K562 treated with DMSO at 1 percent for 48 hours (cell line): ENCODE results near the gene PLA2G10. TPM values are rescaled to one million over a fixed set of nuclear protein-coding genes. Genes with fewer than 3 reads are reported as not detected.

Experiments used
- total RNA-seq: library from RNA; unstranded; fragments of 300-600 nt; gene quantifications from 2 replicates; pipeline ENCODE4 v1.2.3, GENCODE V29; 2022; ENCODE audit warnings: low replicate concordance; ENCODE audit errors: extremely low read depth

PLA2G10 gene
- not detected in 2 replicates for total RNA-seq

GRCh38 chr16:14694129-14694528 lies at the start of gene PLA2G10:
Gene PLA2G10, minus strand, starts transcription at chr16:14694308. Its CDS starts 79 bp downstream, at chr16:14694229.

DNA sequence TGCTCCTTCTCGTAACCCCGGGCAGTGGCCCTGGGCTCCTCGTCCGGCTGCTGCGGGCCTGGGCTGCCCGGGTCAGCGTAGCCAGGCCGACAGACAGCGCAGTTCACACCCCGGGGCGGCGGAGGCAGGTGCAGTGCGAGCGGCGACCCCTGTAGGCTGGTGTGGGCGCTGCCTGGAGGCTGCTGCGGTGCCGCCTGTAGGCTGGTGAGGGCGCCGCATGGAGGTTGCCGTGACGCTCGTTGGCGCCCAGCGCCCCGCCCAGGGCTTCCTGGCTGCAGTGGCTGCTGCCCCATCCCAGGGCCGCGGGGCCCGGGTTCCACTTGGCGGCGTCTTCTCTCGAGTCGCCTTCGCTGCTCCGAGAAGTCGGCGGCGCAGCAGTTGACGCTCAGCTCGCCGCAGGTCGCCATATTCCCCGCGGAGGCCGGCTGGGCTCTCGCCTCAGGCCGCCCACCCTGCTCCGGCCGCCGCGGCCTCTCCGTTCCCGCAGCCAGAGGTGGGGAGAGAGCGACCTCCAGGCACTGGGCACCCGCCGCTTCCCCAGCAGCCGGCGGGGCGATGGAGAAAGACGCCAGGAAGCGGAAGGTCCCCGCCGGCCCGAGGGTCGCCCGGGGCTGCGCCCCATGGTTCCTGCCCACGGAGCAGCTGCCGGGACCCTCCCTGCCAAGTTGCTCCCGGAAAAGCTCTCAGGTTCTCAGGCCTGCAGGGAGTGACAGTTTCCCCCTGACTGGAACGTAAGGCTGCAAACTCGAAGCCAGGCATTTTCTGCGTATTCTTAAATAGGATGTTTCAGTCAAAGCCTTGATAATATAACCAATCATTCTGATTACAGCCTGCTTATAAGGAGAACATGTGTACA lies 48.4 kb upstream of the PLA2G10 start, which contains the start of gene NPIPA2:
Gene NPIPA2 (plus strand): TSS at position 261 of the 856 bp plus-strand sequence. CDS start 5,533 bp downstream, outside the sequence.

DNA sequence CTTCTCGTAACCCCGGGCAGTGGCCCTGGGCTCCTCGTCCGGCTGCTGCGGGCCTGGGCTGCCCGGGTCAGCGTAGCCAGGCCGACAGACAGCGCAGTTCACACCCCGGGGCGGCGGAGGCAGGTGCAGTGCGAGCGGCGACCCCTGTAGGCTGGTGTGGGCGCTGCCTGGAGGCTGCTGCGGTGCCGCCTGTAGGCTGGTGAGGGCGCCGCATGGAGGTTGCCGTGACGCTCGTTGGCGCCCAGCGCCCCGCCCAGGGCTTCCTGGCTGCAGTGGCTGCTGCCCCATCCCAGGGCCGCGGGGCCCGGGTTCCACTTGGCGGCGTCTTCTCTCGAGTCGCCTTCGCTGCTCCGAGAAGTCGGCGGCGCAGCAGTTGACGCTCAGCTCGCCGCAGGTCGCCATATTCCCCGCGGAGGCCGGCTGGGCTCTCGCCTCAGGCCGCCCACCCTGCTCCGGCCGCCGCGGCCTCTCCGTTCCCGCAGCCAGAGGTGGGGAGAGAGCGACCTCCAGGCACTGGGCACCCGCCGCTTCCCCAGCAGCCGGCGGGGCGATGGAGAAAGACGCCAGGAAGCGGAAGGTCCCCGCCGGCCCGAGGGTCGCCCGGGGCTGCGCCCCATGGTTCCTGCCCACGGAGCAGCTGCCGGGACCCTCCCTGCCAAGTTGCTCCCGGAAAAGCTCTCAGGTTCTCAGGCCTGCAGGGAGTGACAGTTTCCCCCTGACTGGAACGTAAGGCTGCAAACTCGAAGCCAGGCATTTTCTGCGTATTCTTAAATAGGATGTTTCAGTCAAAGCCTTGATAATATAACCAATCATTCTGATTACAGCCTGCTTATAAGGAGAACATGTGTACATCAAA lies 9.3 kb upstream of the PLA2G10 start, which contains the start of gene NPIPA3:
Gene NPIPA3 (plus strand): TSS at position 256 of the 856 bp plus-strand sequence. CDS start 5,533 bp downstream, outside the sequence.

GRCh38 chr16:14632693-14633569 lies 61.2 kb downstream of the PLA2G10 start, which contains the start of gene BFAR:
Gene BFAR, plus strand, starts transcription at chr16:14632951. Its CDS starts 11,396 bp downstream, at chr16:14644347.

GRCh38 chr16:14629919-14630619 lies 64.0 kb downstream of the PLA2G10 start, which contains the start of gene PARN:
Gene PARN, minus strand, starts transcription at chr16:14630260. Its CDS starts 135 bp downstream, at chr16:14630125.

Other genes with a start within 250 kb of the PLA2G10 start
- gene PARN, start 64.0 kb downstream of the PLA2G10 start, total RNA-seq = not detected in 2 replicates
- gene BFAR, start 61.4 kb downstream of the PLA2G10 start, total RNA-seq = not detected in 2 replicates
- not detected in 2 replicates for gene NPIPA3, start 9.1 kb upstream of the PLA2G10 start, total RNA-seq
- gene NPIPA2, start 48.2 kb upstream of the PLA2G10 start, total RNA-seq = not detected in 2 replicates
- gene NOMO1, start 139.4 kb upstream of the PLA2G10 start, total RNA-seq = not detected in 2 replicates
- gene NPIPA1, start 243.1 kb upstream of the PLA2G10 start, total RNA-seq = not detected in 2 replicates